Fibroblast of skin of left quadriceps (primary cell): ENCODE data around the gene SLC25A43.
"Not testable (repeated sequence)": the region's sequence is repeated elsewhere in the genome, so short reads cannot be mapped to it uniquely, and the experiment has no call there.

ENCODE experiments used
- DNase-seq, 2 experiments: peaks; one replicate each; pipeline ENCODE4 v3.0.0-alpha.2; 2013; ENCODE audit warnings: low read depth in 2 of 2

Gene SLC25A43

DNA sequence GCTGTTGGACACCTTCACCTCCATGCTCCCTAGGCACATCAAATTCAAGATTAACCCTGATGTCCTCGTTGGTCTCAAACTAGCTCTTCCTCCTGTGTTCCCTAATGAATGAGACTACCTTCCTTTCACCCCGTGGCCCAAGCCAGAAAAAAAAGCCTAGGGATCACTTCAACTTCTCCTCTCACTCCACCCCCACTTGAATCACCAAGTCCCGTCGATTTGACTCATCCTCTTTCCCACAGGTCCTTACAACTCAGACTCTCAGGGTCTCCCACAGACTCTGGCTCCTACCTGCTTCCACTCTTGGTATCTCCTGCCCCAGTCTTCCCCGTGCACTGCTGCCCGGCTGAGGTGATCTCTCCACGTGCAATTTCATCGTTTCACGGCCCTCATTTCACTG, 8.5 kb downstream of the SLC25A43 start:
- no peak for DNase-seq

DNA sequence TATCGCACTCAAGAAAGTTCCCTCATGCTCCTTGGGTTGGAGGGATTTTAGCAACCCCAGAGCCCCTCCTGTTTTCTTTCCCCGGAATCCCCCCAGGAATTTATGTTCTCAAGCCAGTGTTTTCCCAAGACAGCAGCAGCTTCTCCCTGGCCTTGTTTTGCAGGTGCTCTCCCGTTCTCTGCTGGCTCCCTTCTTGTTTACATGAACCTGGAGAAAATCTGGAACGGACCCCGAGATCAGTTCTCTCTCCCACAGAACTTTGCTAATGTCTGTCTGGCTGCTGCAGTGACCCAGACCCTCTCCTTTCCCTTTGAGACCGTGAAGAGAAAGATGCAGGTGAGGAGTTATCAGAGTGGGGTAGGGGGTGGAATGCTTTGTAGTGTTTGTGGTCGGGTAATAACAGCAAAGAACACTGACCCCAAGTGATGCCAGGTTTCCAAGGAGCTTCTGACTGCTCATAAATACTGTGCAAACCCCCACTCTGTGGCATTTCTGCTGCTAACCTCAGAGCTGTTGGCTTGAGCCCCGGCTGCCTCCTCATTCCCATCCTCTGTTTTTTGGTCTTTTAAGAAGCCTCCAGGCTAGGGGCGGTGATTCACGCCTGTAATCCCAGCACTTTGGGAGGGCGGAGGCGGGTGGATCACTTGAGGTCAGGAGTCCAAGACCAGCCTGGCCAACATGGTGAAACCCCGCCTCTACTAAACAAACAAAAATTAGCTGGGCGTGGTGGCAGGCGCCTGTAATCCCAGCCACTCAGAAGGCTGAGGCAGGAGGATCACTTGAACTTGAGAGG, 11.1 kb downstream of the SLC25A43 start:
- no peak for DNase-seq

GRCh38 chrX:119410854-119411253, 11.7 kb downstream of the SLC25A43 start:
- DNase-seq = no peak

GRCh38 chrX:119411959-119412358, 12.8 kb downstream of the SLC25A43 start:
- DNase-seq = no peak

DNA sequence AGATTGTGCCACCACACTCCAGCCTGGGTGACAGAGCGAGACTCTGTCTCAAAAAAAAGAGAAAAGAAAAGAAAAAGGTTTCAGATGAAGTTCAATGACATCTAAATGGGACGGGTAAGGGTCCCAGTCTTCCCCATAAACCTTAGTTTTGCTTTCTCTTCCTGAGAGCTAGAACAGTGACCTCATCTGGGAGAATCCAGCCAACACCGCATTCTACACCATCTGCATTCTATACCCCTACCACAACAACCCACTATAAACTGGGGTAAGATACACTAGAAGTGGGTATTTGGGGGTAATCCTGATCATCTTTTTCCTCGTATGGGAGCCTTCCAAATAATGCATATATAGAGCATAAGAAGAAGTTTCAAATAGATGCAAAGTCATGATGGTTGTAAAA, 18.2 kb downstream of the SLC25A43 start:
- DNase-seq = no peak

- no peak for DNase-seq
These were observed 18.7 kb downstream of the SLC25A43 start for GRCh38 chrX:119417842-119418241.

- no peak for DNase-seq
These were observed 20.0 kb downstream of the SLC25A43 start for GRCh38 chrX:119419146-119419545.

DNA sequence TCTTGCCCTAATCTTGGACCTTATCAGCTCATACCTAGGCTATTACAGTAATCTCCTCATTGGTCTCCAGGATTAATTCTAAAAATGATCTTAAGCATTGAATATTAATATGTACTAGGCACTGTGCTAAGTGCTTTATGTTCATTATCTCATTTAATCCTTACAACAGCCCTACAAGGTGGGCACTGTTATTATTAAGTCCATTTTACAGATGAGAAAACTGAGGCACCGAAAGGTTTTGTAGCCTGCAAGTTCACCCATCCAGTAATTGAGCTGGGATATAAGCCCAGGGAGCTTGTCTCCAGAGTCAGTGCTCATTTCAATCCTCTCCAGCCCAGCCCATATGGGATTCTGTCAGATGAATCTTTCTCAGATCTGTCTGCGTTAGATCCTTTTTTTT, 20.8 kb downstream of the SLC25A43 start:
- no peak for DNase-seq

- no peak for DNase-seq
These were observed 22.0 kb downstream of the SLC25A43 start for GRCh38 chrX:119421016-119421705.

- no peak for DNase-seq
These were observed 24.5 kb downstream of the SLC25A43 start for GRCh38 chrX:119423631-119424030.

GRCh38 chrX:119424999-119425398, 25.9 kb downstream of the SLC25A43 start:
- DNase-seq = no peak

DNA sequence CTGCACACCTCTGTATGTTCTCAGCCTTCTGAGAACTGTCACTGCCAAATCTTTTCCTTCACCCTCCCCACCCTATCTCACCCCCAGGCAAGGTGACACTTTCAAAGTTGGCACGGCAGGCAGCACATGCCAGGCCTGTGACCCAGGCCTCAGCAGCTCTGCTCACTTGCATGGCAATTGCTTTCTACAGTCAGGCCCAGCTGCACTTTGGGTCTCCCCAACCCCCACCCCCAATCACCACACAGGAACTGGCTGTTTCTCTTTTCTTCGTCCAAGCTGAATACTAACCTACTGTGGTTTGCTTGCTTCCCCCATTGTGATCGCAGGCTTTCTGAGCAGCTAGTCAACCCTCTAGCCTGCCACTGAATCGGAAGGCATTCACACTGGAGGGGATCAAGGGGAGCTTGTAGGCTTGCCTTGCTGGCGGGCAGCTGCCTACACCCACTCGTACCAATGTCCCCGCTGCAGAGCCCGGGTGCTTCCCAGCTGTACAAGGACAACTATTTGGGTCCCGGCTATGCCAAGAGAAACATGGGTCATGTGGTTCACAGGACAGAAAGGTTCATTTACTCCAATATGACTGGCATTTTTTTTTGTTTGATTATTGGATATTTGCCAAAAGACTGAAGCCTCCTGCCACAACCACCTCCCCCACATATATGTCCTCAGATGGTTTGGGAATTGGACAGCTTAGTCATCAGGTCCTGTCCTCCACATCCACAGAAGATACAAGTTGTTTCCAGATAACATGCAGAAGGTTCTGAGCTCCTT, 28.1 kb downstream of the SLC25A43 start:
- no peak for DNase-seq

DNA sequence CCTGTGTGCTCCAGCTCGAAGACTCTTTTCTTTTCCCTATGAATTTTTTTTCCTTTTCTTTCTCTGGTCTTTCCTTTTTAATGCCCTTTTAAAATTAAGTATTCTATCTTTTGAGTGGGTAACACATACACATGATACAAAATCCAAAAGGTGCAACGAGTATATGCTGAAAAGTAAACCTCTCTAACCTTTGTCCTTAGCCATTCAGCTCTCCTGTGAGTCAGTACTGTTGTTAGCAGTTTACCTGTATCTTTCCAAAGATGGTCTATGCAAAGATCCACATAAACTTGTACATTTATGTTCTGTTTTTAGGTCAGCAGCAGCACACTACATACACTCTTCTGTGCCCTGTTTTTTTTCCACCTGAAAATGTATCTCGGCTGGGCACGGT, 28.7 kb downstream of the SLC25A43 start:
- DNase-seq = no peak

- DNase-seq = no peak
These were observed 30.3 kb downstream of the SLC25A43 start for GRCh38 chrX:119429471-119429870.

DNA sequence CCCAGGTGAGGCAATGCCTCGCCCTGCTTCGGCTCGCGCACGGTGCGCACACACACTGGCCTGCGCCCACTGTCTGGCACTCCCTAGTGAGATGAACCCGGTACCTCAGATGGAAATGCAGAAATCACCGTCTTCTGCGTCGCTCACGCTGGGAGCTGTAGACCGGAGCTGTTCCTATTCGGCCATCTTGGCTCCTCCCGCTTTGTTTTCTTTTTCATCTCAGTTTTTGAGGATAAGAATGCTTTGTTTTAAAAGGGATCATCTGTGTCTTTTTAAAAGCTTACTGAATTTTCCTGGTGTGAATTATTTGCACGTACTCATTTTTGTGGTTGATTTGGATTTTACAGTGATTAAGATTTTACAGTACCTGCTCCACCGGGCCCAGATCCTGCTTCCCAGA, 42.2 kb downstream of the SLC25A43 start:
- not testable (repeated sequence) for DNase-seq

DNA sequence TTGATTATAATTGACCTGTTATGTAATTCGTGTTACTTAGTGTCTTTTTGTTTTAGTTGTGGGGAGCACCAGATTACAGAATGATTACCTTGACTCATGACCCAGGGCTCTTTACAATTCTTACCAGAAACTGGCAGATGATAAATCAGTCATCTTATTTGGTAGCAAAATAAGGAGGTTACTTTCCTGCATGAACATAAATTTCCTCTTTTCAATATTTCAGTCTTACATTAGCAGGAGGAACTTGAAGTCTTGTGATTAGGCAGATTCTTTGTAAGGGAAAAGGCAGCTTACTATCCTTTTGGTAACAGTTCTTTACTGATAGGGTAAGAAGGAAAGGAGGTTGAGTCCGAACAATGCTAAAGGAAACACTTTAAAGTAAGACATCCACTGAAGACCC, 43.1 kb downstream of the SLC25A43 start:
- DNase-seq = no peak

DNA sequence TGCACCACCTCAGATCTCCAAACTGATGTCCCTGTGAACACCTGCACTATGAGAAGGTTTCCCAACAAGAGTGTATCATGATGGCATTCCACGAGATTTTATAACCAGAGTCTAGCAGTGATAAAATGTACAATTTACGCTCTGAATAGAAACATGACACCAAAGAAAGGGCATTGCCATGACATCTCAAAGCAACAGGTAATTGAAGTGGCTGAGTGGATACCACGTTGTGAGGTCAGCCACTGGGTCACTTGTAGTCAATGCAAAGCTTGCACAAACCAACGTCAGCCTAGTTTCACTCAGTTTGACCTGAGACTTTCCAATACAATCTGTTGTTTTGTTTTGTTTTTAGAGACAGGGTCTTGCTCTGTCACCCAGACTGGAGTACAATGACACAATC, 54.1 kb downstream of the SLC25A43 start:
- no peak for DNase-seq

GRCh38 chrX:119455264-119455663, 56.1 kb downstream of the SLC25A43 start:
- no peak for DNase-seq

DNA sequence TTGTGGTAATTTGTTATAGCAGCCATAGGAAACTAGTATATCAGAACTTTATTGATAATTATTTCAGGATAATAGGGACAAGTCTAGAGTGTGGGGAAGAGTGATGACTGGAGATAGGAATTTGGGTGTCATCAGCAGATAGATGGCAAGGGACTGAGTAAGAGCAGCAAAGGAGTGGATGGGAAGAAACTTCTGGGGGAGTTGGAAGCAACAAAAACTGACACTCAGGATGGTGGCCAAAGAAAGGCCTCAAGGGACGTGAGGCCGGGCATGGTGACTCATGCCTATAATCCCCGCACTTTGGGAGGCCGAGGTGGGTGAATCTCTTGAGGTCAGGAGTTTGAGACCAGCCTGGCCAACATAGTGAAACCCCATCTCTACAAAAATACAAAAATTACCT, 60.0 kb downstream of the SLC25A43 start:
- no peak for DNase-seq

DNA sequence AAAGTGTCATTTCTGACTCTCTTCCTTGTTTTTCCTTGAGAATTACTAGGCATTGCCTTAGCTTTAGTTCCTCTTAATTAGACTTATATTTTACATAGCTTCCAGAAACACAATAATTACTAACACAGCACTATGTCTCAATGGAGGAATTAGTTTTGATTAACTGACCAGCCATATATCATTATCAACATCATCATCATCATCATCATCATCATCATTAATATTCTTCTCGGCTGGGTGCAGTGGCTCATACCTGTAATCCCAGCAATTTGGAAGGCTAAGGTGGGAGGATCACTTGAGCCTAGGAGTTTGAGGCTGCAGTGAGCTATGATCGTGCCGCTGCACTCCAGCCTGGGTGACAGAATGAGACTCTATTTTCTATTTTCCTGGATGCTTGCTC, 66.4 kb downstream of the SLC25A43 start:
- no peak for DNase-seq

DNA sequence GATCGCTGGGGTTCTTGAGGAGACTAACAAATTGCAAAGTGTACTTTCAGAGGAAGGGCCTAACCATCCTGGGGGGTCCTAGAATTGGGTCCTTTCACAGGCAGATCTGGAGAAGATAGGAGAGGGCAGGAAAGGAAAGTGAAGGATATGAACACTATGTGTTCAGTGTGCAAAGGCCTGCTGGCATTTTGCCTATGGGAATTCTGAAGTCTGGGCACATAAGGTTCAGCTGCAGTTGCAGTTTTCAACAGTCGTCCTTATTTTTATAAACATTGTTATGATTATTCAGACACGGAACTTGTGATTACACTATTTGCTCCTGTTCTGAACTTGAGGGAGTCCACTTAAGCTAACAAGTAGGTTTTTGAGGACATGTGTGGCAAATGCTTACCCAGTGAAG, 67.8 kb downstream of the SLC25A43 start:
- no peak for DNase-seq

DNA sequence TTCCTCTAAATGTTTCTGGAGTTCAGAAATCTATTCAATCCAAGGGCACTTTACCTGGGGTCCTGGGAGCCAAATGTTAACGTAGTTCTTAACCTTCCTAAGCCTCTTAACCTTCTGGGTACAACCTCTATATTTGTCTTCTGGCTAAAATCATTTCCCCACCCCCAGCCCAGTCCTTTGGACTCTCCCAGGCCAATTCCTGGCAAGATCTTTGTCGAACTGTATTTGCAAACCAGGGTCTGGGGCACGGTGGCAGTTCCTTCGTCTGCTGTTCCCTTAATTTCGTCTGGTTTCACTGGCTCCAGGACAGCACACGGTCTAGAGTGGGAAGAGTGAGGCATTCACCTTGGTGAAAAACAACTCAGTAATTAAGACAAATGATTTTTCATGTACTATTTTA, 68.3 kb downstream of the SLC25A43 start:
- DNase-seq = no peak
